CD4-positive, alpha-beta T cell treated with Interleukin-6 at 100 ng/mL for 8 hours (primary cell): ENCODE results near the gene MDFIC2.

Experiments
- DNase-seq: peaks from one replicate; pipeline ENCODE4 v3.0.0-alpha.2; 2020; ENCODE audit warnings: mixed read lengths, low spot score

The MDFIC2 gene

GRCh38 chr3:70179111-70179510 is 133.3 kb downstream of the MDFIC2 start:
- DNase-seq = no peak

- DNase-seq = no peak
Observed at GRCh38 chr3:70177881-70178645, 134.4 kb downstream of the MDFIC2 start.

GRCh38 chr3:70176224-70176623 is 136.2 kb downstream of the MDFIC2 start:
- no peak for DNase-seq

- DNase-seq = no peak
Observed at GRCh38 chr3:70156808-70157207, 155.6 kb downstream of the MDFIC2 start.

- DNase-seq = no peak
Observed at GRCh38 chr3:70150599-70150998, 161.8 kb downstream of the MDFIC2 start.

GRCh38 chr3:70149714-70150400 is 162.6 kb downstream of the MDFIC2 start:
- no peak for DNase-seq
